H1 (cell line): ENCODE results near the gene PAX7. TPM values are rescaled to one million over a fixed set of nuclear protein-coding genes. Genes with fewer than 3 reads are reported as not detected.
A peak's percentile ranks its signal among the peaks of the same experiment; 100 is the strongest.

Source experiments
- CTCF ChIA-PET: fragments of 300-600 bp; sonication (Branson Sonifier 250); formaldehyde crosslinking; loops from one replicate; lab custom pipeline; 2021; ENCODE audit not compliant: partially characterized antibody; lab: Charles Lee
- POLR2A ChIA-PET: fragments of 300-600 bp; sonication (Branson Sonifier 250); formaldehyde crosslinking; loops from one replicate; lab custom pipeline; 2021; ENCODE audit warnings: inconsistent platforms; ENCODE audit not compliant: partially characterized antibody; lab: Charles Lee
- DNase-seq, 2 experiments: peaks; one replicate each; pipeline versions ENCODE4 v3.0.0 to v3.0.0-alpha.2; 2010 to 2022; ENCODE audit warnings: low spot score in 2 of 2, low read depth in 1 of 2, mixed read lengths in 1 of 2
- FAIRE-seq: peaks from 2 replicates; lab custom pipeline; 2011; peaks lifted over from hg19 to GRCh38; lab: Jason Lieb, UNC
- H2AFZ ChIP-seq: 2 replicates; pipeline ENCODE4 v1.8.1; 2012; ENCODE audit warnings: low read length, inconsistent platforms
- H2AK5ac ChIP-seq: 2 replicates; pipeline ENCODE4 v1.6.1; 2013; ENCODE audit warnings: low read depth, low read length
- H2BK120ac ChIP-seq: replicated peaks from 2 replicates; pipeline ENCODE3; 2013; ENCODE audit warnings: low read depth, low read length, inconsistent platforms
- H2BK12ac ChIP-seq: 2 replicates; pipeline ENCODE4 v1.6.1; 2013; ENCODE audit warnings: low read depth, low read length
- H2BK15ac ChIP-seq: 2 replicates; pipeline ENCODE4 v1.6.1; 2013; ENCODE audit warnings: low read length
- H2BK20ac ChIP-seq: 2 replicates; pipeline ENCODE4 v1.6.1; 2013; ENCODE audit warnings: low read length
- H2BK5ac ChIP-seq: 2 replicates; pipeline ENCODE4 v1.6.1; 2013; ENCODE audit warnings: low read depth, low read length
- H3K14ac ChIP-seq: 2 replicates; pipeline ENCODE4 v1.6.1; 2013; ENCODE audit warnings: inconsistent platforms; ENCODE audit not compliant: insufficient read length
- H3K18ac ChIP-seq: 2 replicates; pipeline ENCODE4 v1.6.1; 2013; ENCODE audit warnings: low read length; ENCODE audit errors: extremely low read depth
- H3K23ac ChIP-seq: 2 replicates; pipeline ENCODE4 v1.6.1; 2013; ENCODE audit warnings: inconsistent platforms; ENCODE audit not compliant: insufficient read length
- H3K23me2 ChIP-seq: 2 replicates; pipeline ENCODE4 v1.6.1; 2013; ENCODE audit warnings: low read depth, low read length
- H3K27ac ChIP-seq: 2 replicates; pipeline ENCODE4 v1.6.1; 2011; ENCODE audit warnings: low read depth, low read length, inconsistent platforms
- H3K27me3 ChIP-seq, 4 experiments: replicated peaks in 1 of 4; 1 replicate in 1 of 4; 2 replicates in 3 of 4; pipeline versions ENCODE4 v1.6.1 to v1.8.1; 2011 to 2013; ENCODE audit warnings: low read length in 3 of 4, mild to moderate bottlenecking in 3 of 4, inconsistent platforms in 2 of 4, mixed read lengths in 2 of 4, moderate library complexity in 1 of 4; ENCODE audit not compliant: control insufficient read depth in 3 of 4, insufficient read depth in 3 of 4; ENCODE audit errors: extremely low read depth in 1 of 4
- H3K36me3 ChIP-seq, 4 experiments: 2 replicates each; pipeline versions ENCODE4 v1.6.1 to v1.8.1; 2011 to 2013; ENCODE audit warnings: mild to moderate bottlenecking in 4 of 4, low read length in 3 of 4, moderate library complexity in 2 of 4, control low read depth in 1 of 4, inconsistent platforms in 1 of 4; ENCODE audit not compliant: insufficient read depth in 4 of 4, control insufficient read depth in 2 of 4
- H3K4ac ChIP-seq: replicated peaks from 2 replicates; pipeline ENCODE3; 2013; ENCODE audit warnings: low read length, low read depth, mixed read lengths, inconsistent platforms; ENCODE audit not compliant: insufficient read length
- H3K4me1 ChIP-seq, 4 experiments: replicated peaks in 1 of 4; 1 replicate in 1 of 4; 2 replicates in 3 of 4; pipeline versions ENCODE4 v1.6.1 to v1.8.1; 2011 to 2013; ENCODE audit warnings: low read length in 3 of 4, inconsistent platforms in 2 of 4, mixed read lengths in 1 of 4; ENCODE audit not compliant: insufficient read depth in 4 of 4, control insufficient read depth in 3 of 4
- H3K4me2 ChIP-seq, 2 experiments: 2 replicates each; pipeline versions ENCODE4 v1.6.1 to v1.8.1; 2011 to 2013; ENCODE audit warnings: low read depth in 2 of 2, low read length in 2 of 2, control low read depth in 1 of 2, inconsistent platforms in 1 of 2, mild to moderate bottlenecking in 1 of 2; ENCODE audit not compliant: insufficient read depth in 1 of 2
- H3K4me3 ChIP-seq, 4 experiments: fragments of 200-600, 300-600 bp in 1 of 4; sonication (generic), shearing (Covaris generic), sonication (Bioruptor Twin) in 1 of 4; 2 replicates each; pipeline versions ENCODE4 v1.5.1 to v1.8.1; 2011 to 2016; ENCODE audit warnings: low read length in 4 of 4, low read depth in 3 of 4, control low read depth in 2 of 4, inconsistent platforms in 2 of 4, mild to moderate bottlenecking in 2 of 4, mixed read lengths in 1 of 4, moderate library complexity in 1 of 4; ENCODE audit not compliant: insufficient read depth in 2 of 4; ENCODE audit errors: extremely low read depth in 1 of 4
- H3K56ac ChIP-seq: replicated peaks from 2 replicates; pipeline ENCODE3; 2013; ENCODE audit warnings: low read depth, mild to moderate bottlenecking, mixed read lengths, low read length, inconsistent platforms; ENCODE audit not compliant: insufficient read length
- H3K79me1 ChIP-seq: 2 replicates; pipeline ENCODE4 v1.6.1; 2013; ENCODE audit warnings: low read depth, low read length, control low read depth
- H3K79me2 ChIP-seq, 2 experiments: 2 replicates each; pipeline versions ENCODE4 v1.6.1 to v1.8.1; 2012 to 2013; ENCODE audit warnings: low read length in 2 of 2, mild to moderate bottlenecking in 2 of 2, inconsistent platforms in 1 of 2; ENCODE audit not compliant: insufficient read depth in 2 of 2, control insufficient read depth in 1 of 2
- H3K9ac ChIP-seq, 4 experiments: replicated peaks in 1 of 4; 1 replicate in 1 of 4; 2 replicates in 3 of 4; pipeline versions ENCODE4 v1.6.1 to v1.8.1; 2011 to 2013; ENCODE audit warnings: low read depth in 3 of 4, low read length in 3 of 4, control low read depth in 2 of 4, mild to moderate bottlenecking in 2 of 4, moderate library complexity in 2 of 4, inconsistent platforms in 1 of 4; ENCODE audit errors: extremely low read depth in 1 of 4
- H3K9me3 ChIP-seq, 2 experiments: 2 replicates each; pipeline versions ENCODE4 v1.6.1 to v1.8.1; 2012 to 2013; ENCODE audit warnings: mild to moderate bottlenecking in 2 of 2, moderate library complexity in 2 of 2, control low read depth in 1 of 2, inconsistent platforms in 1 of 2, low read depth in 1 of 2, low read length in 1 of 2, mixed read lengths in 1 of 2; ENCODE audit not compliant: insufficient read depth in 2 of 2
- H4K20me1 ChIP-seq, 2 experiments: replicated peaks in 1 of 2; 2 replicates each; pipeline versions ENCODE3 to v1.8.1; 2011 to 2013; ENCODE audit warnings: inconsistent platforms in 2 of 2, low read length in 2 of 2, mild to moderate bottlenecking in 1 of 2; ENCODE audit not compliant: insufficient read depth in 2 of 2, control insufficient read depth in 1 of 2
- H4K5ac ChIP-seq: 2 replicates; pipeline ENCODE4 v1.6.1; 2013; ENCODE audit warnings: low read length, low read depth, mixed read lengths, inconsistent platforms; ENCODE audit not compliant: insufficient read length
- H4K8ac ChIP-seq: 2 replicates; pipeline ENCODE4 v1.8.0; 2013; ENCODE audit warnings: mild to moderate bottlenecking, moderate library complexity, low read length, inconsistent platforms; ENCODE audit not compliant: insufficient read depth; ENCODE audit errors: extremely low read depth
- H4K91ac ChIP-seq: replicated peaks from 2 replicates; pipeline ENCODE3; 2013; ENCODE audit warnings: low read length, mixed read lengths, inconsistent platforms; ENCODE audit not compliant: insufficient read length
- CBX8 ChIP-seq: fragments of 300-800, 300-1000 bp; sonication (generic); IDR thresholded peaks from 2 replicates; pipeline ENCODE4 v1.7.1; 2016; ENCODE audit warnings: low read depth, low read length, borderline replicate concordance
- TAF1 ChIP-seq: IDR thresholded peaks from 2 replicates; pipeline ENCODE4 v1.6.1; 2011; ENCODE audit warnings: mild to moderate bottlenecking, low read depth, low read length
- WGBS, 2 experiments: shearing (Covaris generic) in 1 of 2; methylation state at CpG; one replicate each; pipeline versions ENCODE4 v1.1.6 to v1.1.7; 2013 to 2015; ENCODE audit warnings: low lambda C conversion rate in 2 of 2, mixed read lengths in 2 of 2, inconsistent platforms in 1 of 2, low coverage in 1 of 2, missing lambda C conversion rate in 1 of 2; ENCODE audit not compliant: insufficient replicate concordance in 2 of 2, insufficient coverage in 1 of 2, insufficient read length in 1 of 2; ENCODE audit errors: extremely low coverage in 1 of 2, missing lambda C conversion rate in 1 of 2; 5-methylcytosine and 5-hydroxymethylcytosine counted together
- polyA plus RNA-seq, 7 experiments: library from polyadenylated mRNA; depleted of rRNA in 3 of 7; stranded (reverse) in 5 of 7; unstranded in 2 of 7; fragments of >200 nt in 5 of 7; fragments of 200-250 nt in 2 of 7; gene quantifications; 1 replicate in 5 of 7; 2 replicates in 1 of 7; 4 replicates in 1 of 7; pipeline versions ENCODE4 v1.2.1 to v1.2.3, GENCODE V29; 2011 to 2013; ENCODE audit warnings: missing spikeins in 2 of 7, mixed read lengths in 2 of 7
- total RNA-seq: library from RNA; stranded (reverse); fragmentation: NEBNext Ultra II Directional; extraction: Animal tissue kit (Norgen Biotek cat#: 25700); gene quantifications from 2 replicates; pipeline ENCODE4 v1.2.1, GENCODE V29; 2021

PAX7 gene
- total and polyA plus RNA-seq, 2 of the 8 experiments (the other 6 are each of a cell fraction or from before 2014, with no cell fraction given): not detected

- H3K4ac ChIP-seq: no peak overlapping the region
- H3K4me3 ChIP-seq: peak overlapping the region in 1 of 4 experiments; percentile 58; a peak in 1 of 8 replicates
- H4K8ac ChIP-seq: no peak overlapping the region
- H2BK120ac ChIP-seq: no peak overlapping the region
- H3K4me2 ChIP-seq: peak overlapping the region in 1 of 2 experiments; percentile 82; a peak in 2 of 4 replicates
- peaks cover 9 to 22% of the 10 kb centered on the region in 2 experiments for H4K20me1 ChIP-seq
- no peak overlapping the region for H4K91ac ChIP-seq
- no peaks in the 10 kb centered on the region; a peak in 1 of 8 replicates for H3K36me3 ChIP-seq
- no peak overlapping the region for H2AK5ac ChIP-seq
- H2BK12ac ChIP-seq: no peak overlapping the region
- no peak overlapping the region for H2BK5ac ChIP-seq
- H3K9me3 ChIP-seq: no peaks in the 10 kb centered on the region
- no peak overlapping the region for H2BK20ac ChIP-seq
- no peak overlapping the region for H3K23ac ChIP-seq
- H3K23me2 ChIP-seq: peaks cover 9% of the 10 kb centered on the region; the same call in 1 of the 2 replicates
- no peak overlapping the region for H3K18ac ChIP-seq
- H3K9ac ChIP-seq: no peak overlapping the region
- H3K27me3 ChIP-seq: peaks cover 73 to 96% (median 90%) of the 10 kb centered on the region in 4 experiments
- TF ChIP-seq TAF1: no peak
- peak; percentile 43; the same call in 1 of the 2 replicates for TF ChIP-seq CBX8
- 6% methylated on average over 5 of the region's 5 CpGs; no CpG with 5 or more reads in 1 of the 2 experiments for WGBS, 2 experiments
- H3K27ac ChIP-seq: no peak overlapping the region
- no peak for DNase-seq
- H3K79me1 ChIP-seq: no peaks in the 10 kb centered on the region
- no peak overlapping the region for H4K5ac ChIP-seq
- no peak for FAIRE-seq
- H2AFZ ChIP-seq: no peak overlapping the region
- H3K79me2 ChIP-seq: no peaks in the 10 kb centered on the region
- peaks cover 16 to 60% (median 32%) of the 10 kb centered on the region in 4 experiments for H3K4me1 ChIP-seq
- ChIA-PET CTCF (interaction anchor here (0.8 to 3.8 kb wide), 13 partner anchors 8 to 236 kb away, joined by 3 to 20 read pairs (median 5); no protein-coding TSS in a partner anchor), POLR2A (interaction anchor here (0.9 to 5.6 kb wide), 3 partner anchors 11 to 36 kb away, joined by 3 to 56 read pairs (median 5); partner anchors contain the start of gene PAX7)
- H3K14ac ChIP-seq: no peak overlapping the region
- no peak overlapping the region for H2BK15ac ChIP-seq
- H3K56ac ChIP-seq: no peak overlapping the region
These were observed 13.8 kb downstream of the PAX7 start for GRCh38 chr1:18644446-18644845.
